Urinary bladder (tissue), 4 donors: Measurements from ENCODE around the gene TNFRSF14. TPM values are rescaled to one million over a fixed set of nuclear protein-coding genes. Genes with fewer than 3 reads are reported as not detected.

Experiments
- DNase-seq: peaks from one replicate; pipeline ENCODE4 v3.0.0-alpha.2; 2015; ENCODE audit errors: extremely low spot score
- H3K27ac ChIP-seq: one replicate; pipeline ENCODE4 v1.5.1; 2013; ENCODE audit warnings: low read depth, mild to moderate bottlenecking, moderate library complexity
- H3K36me3 ChIP-seq: one replicate; pipeline ENCODE4 v1.6.1; 2013; ENCODE audit warnings: mild to moderate bottlenecking, moderate library complexity; ENCODE audit not compliant: insufficient read depth
- H3K4me1 ChIP-seq: one replicate; pipeline ENCODE4 v1.6.1; 2013; ENCODE audit warnings: mild to moderate bottlenecking, moderate library complexity; ENCODE audit not compliant: insufficient read depth
- H3K4me3 ChIP-seq: one replicate; pipeline ENCODE4 v1.5.1; 2013; ENCODE audit warnings: low read depth, low read length
- WGBS: extraction: QIAGEN DNeasy Blood & Tissue Kit; methylation state at CpG from one replicate; pipeline ENCODE4 v1.1.7; 2013; 5-methylcytosine and 5-hydroxymethylcytosine counted together
- polyA plus RNA-seq: library from polyadenylated mRNA; stranded (reverse); fragments of 200-250 nt; gene quantifications from one replicate; pipeline ENCODE4 v1.2.3, GENCODE V29; 2013
- total RNA-seq: library from RNA; depleted of rRNA; stranded (reverse); fragments of >200 nt; gene quantifications from one replicate; pipeline ENCODE4 v1.2.3, GENCODE V29; 2014
- donor health status: healthy with polysubstance abuse.
- donor health status: healthy.

The TNFRSF14 gene
- total and polyA plus RNA-seq, 2 donors: 19.2 to 75.5 TPM

GRCh38 chr1:2611621-2612437 lies 55.7 kb downstream of the TNFRSF14 start:
- no peak for DNase-seq
- 83% methylated on average over 19 of the region's 19 CpGs for WGBS
- no peak overlapping the region for H3K27ac ChIP-seq
- H3K4me1 ChIP-seq: no peaks in the 10 kb centered on the region
- no peaks in the 10 kb centered on the region for H3K36me3 ChIP-seq
- H3K4me3 ChIP-seq: no peak overlapping the region

DNA sequence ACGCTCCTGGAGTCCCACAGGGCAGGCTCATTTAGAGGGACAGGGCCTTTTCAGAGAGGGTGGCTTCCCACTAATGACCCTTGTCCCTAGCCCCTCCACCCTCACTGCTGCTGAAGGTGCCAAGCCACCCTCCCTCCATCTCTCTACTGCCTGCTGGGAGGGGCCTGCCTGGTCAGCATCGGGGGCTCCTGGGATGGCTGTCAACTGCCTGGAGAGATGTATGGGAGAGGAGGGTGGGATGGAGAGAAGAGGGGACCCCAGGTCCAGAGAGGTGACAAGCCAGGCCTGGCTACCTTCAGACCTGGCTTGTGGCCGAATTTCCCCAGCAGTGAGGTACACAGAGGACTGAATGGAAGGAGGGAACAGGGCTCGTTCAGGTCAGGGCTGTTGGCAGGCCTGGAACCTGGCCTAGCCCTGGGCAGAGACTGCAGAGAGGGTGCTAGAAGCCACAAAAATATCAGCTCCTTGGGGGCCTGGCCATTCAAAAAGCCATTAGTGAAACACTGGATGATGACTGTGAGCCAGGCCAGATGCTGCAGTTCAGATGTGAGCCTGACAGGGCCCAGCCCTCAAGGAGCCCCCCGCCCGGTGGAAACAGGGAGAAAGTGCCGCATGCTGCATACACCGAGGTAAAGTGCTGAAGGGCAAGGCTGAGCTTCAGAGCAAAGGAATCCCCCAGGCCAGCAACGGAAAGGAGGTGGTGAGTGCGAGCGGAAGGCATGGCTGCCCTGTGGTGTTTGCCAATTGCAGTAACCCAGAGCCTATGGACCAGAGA lies 56.6 kb downstream of the TNFRSF14 start:
- H3K4me1 ChIP-seq: no peaks in the 10 kb centered on the region
- H3K4me3 ChIP-seq: no peak overlapping the region
- WGBS: 77% methylated on average over 11 of the region's 11 CpGs
- no peaks in the 10 kb centered on the region for H3K36me3 ChIP-seq
- no peak for DNase-seq
- H3K27ac ChIP-seq: no peak overlapping the region

Other genes with a start within 250 kb of the TNFRSF14 start
- 11.1 TPM for gene MORN1, start 164.8 kb upstream of the TNFRSF14 start, total RNA-seq
- 4.7 TPM for gene MORN1, start 164.8 kb upstream of the TNFRSF14 start, polyA plus RNA-seq
- gene RER1, start 164.5 kb upstream of the TNFRSF14 start, total RNA-seq: 48.1 TPM
- gene RER1, start 164.5 kb upstream of the TNFRSF14 start, polyA plus RNA-seq: 79.0 TPM
- 13.9 TPM for gene PEX10, start 143.8 kb upstream of the TNFRSF14 start, total RNA-seq
- gene PEX10, start 143.8 kb upstream of the TNFRSF14 start, polyA plus RNA-seq: 22.9 TPM
- 7.0 TPM for gene PLCH2, start 80.1 kb upstream of the TNFRSF14 start, total RNA-seq
- 13.4 TPM for gene PLCH2, start 80.1 kb upstream of the TNFRSF14 start, polyA plus RNA-seq
- 19.2 TPM for gene PANK4, start 29.8 kb upstream of the TNFRSF14 start, total RNA-seq
- 28.6 TPM for gene PANK4, start 29.8 kb upstream of the TNFRSF14 start, polyA plus RNA-seq
- gene HES5, start 26.1 kb upstream of the TNFRSF14 start, total RNA-seq: 2.5 TPM
- 0.42 TPM for gene HES5, start 26.1 kb upstream of the TNFRSF14 start, polyA plus RNA-seq
- 8.9 TPM for gene PRXL2B, start 30.4 kb downstream of the TNFRSF14 start, total RNA-seq
- 25.0 TPM for gene PRXL2B, start 30.4 kb downstream of the TNFRSF14 start, polyA plus RNA-seq
- 2.6 TPM for gene MMEL1, start 76.6 kb downstream of the TNFRSF14 start, total RNA-seq
- gene MMEL1, start 76.6 kb downstream of the TNFRSF14 start, polyA plus RNA-seq: 4.2 TPM
- gene TTC34, start 245.3 kb downstream of the TNFRSF14 start, total RNA-seq: 0.32 TPM
- gene TTC34, start 245.3 kb downstream of the TNFRSF14 start, polyA plus RNA-seq: 0.16 TPM